Pancreas (tissue), 10 donors: ENCODE data around the gene FXN. TPM values are rescaled to one million over a fixed set of nuclear protein-coding genes. Genes with fewer than 3 reads are reported as not detected.

Experiments
- ATAC-seq, 4 donors: fragments of 200-7000 bp; cut with Tn5 transposase; one replicate each; pipeline versions ENCODE4 v1.8.0 to v1.9.1; 2020; ENCODE audit warnings: mild to moderate bottlenecking in 4 of 4, moderate library complexity in 4 of 4
- DNase-seq, 6 donors: peaks; one replicate each; pipeline ENCODE4 v3.0.0-alpha.2; 2020
- FAIRE-seq: peaks from 2 replicates; lab custom pipeline; 2012; peaks lifted over from hg19 to GRCh38; lab: Jason Lieb, UNC
- H3K27ac ChIP-seq, 4 donors: fragments of 200-600 bp; sonication (generic); 1 replicate in 3 of 4; 2 replicates in 1 of 4; pipeline versions ENCODE4 v1.5.0 to v1.8.0; 2020
- H3K27me3 ChIP-seq, 4 donors: fragments of 200-600 bp; one replicate each; pipeline ENCODE4 v1.8.0; 2021
- H3K36me3 ChIP-seq, 3 donors: fragments of 200-600 bp; sonication (generic) in 1 of 3; one replicate each; pipeline versions ENCODE4 v1.5.0 to v1.8.0; 2020 to 2021
- H3K4me1 ChIP-seq, 3 donors: fragments of 200-600 bp; one replicate each; pipeline ENCODE4 v1.8.0; 2021
- H3K4me3 ChIP-seq, 4 donors: fragments of 200-600 bp; sonication (generic) in 2 of 4; one replicate each; pipeline versions ENCODE4 v1.5.0 to v1.8.0; 2020 to 2021
- H3K9me3 ChIP-seq, 4 donors: fragments of 200-600 bp; one replicate each; pipeline ENCODE4 v1.8.0; 2021
- CTCF ChIP-seq, 4 donors: fragments of 200-600 bp; sonication (generic) in 3 of 4; IDR thresholded peaks; one replicate each; pipeline versions ENCODE4 v1.5.0 to v1.8.0; 2021; ENCODE audit warnings: antibody characterized with exemption in 4 of 4
- WGBS, 2 donors: extraction: QIAGEN DNeasy Blood & Tissue Kit; methylation state at CpG; one replicate each; pipeline ENCODE4 v1.1.7; 2013; 5-methylcytosine and 5-hydroxymethylcytosine counted together
- intact Hi-C, 3 donors: fragments of 100-400 bp; cut with DNase I; formaldehyde crosslinking; loops; one replicate each; pipeline versions ENCODE4 v1.11.1 to v1.14.2; 2022
- polyA plus RNA-seq, 2 donors: library from polyadenylated mRNA; stranded (reverse); fragments of 200-250 nt; gene quantifications; one replicate each; pipeline ENCODE4 v1.2.3, GENCODE V29; 2013
- total RNA-seq, 6 donors: library from RNA; stranded (reverse); fragmentation: NEBNext Ultra II Directional in 4 of 6; extraction: Animal tissue kit (Norgen Biotek cat#: 25700) in 4 of 6; gene quantifications; one replicate each; pipeline versions ENCODE4 v1.2.1 to v1.2.4, GENCODE V29; 2021 to 2023
- donor health status: healthy with polysubstance abuse.
- donor health status: DM: no; HTN: no; CAD: no; lungs with moderate emphysema.
- donor health status: DM: no; HTN: no; CAD: no.
- donor health status: control.
- donor health status: control.
- donor health status: Bipolar disorder and iron deficiency.
- donor health status: DM: yes; HTN: yes; CAD: no.
- donor health status: DM: no; HTN: no; CAD: no.
- donor health status: DM: no; HTN: no; CAD: no.
- donor health status: DM: yes; HTN: yes; CAD: no.

The FXN gene
- total and polyA plus RNA-seq, 8 donors, result 6.2 to 12.0 (median 8.9) TPM

GRCh38 chr9:69060766-69061165 is 25.2 kb downstream of the FXN start:
- no peak overlapping the region for H3K4me3 ChIP-seq
- FAIRE-seq, result no peak
- no peak for TF ChIP-seq CTCF (IDR thresholded peaks at IDR 0.05)
- H3K4me1 ChIP-seq, result no peaks in the 10 kb centered on the region
- WGBS, 2 donors, result 27 to 56% methylated on average over 1 of the region's 1 CpG
- no peaks in the 10 kb centered on the region for H3K27me3 ChIP-seq
- intact Hi-C loops, result no loop called here
- H3K36me3 ChIP-seq, result no peaks in the 10 kb centered on the region
- no peak overlapping the region for H3K27ac ChIP-seq
- DNase-seq, result no peak
- no peak for ATAC-seq
- no peaks in the 10 kb centered on the region for H3K9me3 ChIP-seq

- Histone ChIP-seq H3K27ac (no peak overlapping the region), H3K4me1 (no peaks in the 10 kb centered on the region), H3K4me3 (no peak overlapping the region), H3K36me3 (peaks cover 0 to 9% (median 4%) of the 10 kb centered on the region in 3 donors), H3K9me3 (no peaks in the 10 kb centered on the region), H3K27me3 (no peaks in the 10 kb centered on the region)
- 96 to 97% methylated on average over 5 of the region's 5 CpGs for WGBS, 2 donors
- intact Hi-C loops, result no loop called here
- DNase-seq, result no peak
- TF ChIP-seq CTCF (IDR thresholded peaks at IDR 0.05), result no peak
- ATAC-seq, result no peak
- no peak for FAIRE-seq
Observed at GRCh38 chr9:69062195-69062594, 26.6 kb downstream of the FXN start.

GRCh38 chr9:69063839-69064238 is 28.3 kb downstream of the FXN start:
- Histone ChIP-seq H3K4me3 (no peak overlapping the region), H3K27me3 (no peaks in the 10 kb centered on the region), H3K27ac (no peak overlapping the region), H3K9me3 (no peaks in the 10 kb centered on the region), H3K4me1 (no peaks in the 10 kb centered on the region), H3K36me3 (peaks cover 0 to 9% (median 7%) of the 10 kb centered on the region in 3 donors)
- WGBS, 2 donors, result 75 to 81% methylated on average over 4 of the region's 4 CpGs
- no peak for ATAC-seq
- intact Hi-C loops, result no loop called here
- TF ChIP-seq CTCF (IDR thresholded peaks at IDR 0.05), result no peak
- DNase-seq, result no peak
- no peak for FAIRE-seq

GRCh38 chr9:69065660-69066059 is 30.1 kb downstream of the FXN start:
- WGBS, 2 donors, result 32 to 41% methylated on average over 1 of the region's 1 CpG

More at GRCh38 chr9:69065660-69066059, 30.1 kb downstream of the FXN start:
- Histone ChIP-seq H3K4me1 (no peaks in the 10 kb centered on the region), H3K27me3 (no peaks in the 10 kb centered on the region), H3K4me3 (no peak overlapping the region), H3K27ac (no peak overlapping the region), H3K36me3 (peaks cover 0 to 9% (median 7%) of the 10 kb centered on the region in 3 donors), H3K9me3 (no peaks in the 10 kb centered on the region)
- no peak for FAIRE-seq
- DNase-seq, result no peak
- ATAC-seq, result no peak
- no peak for TF ChIP-seq CTCF (IDR thresholded peaks at IDR 0.05)
- intact Hi-C loops, result no loop called here
